DOHH2 (cell line): Measurements from ENCODE around the gene F8A1.
"Not testable (repeated sequence)": the region's sequence is repeated elsewhere in the genome, so short reads cannot be mapped to it uniquely, and the experiment has no call there.

Experiments
- H3F3A ChIP-seq: fragments of 200-600 bp; sonication (generic), shearing (Covaris generic); 2 replicates; pipeline ENCODE4 v1.6.0; 2016; ENCODE audit warnings: antibody characterized with exemption, mild to moderate bottlenecking; ENCODE audit not compliant: control insufficient read depth, insufficient read depth
- H3K27ac ChIP-seq: fragments of 200-600 bp; sonication (generic); 2 replicates; pipeline ENCODE4 v1.5.1; 2014; ENCODE audit warnings: low read depth, mild to moderate bottlenecking, low read length, moderate library complexity
- H3K27me3 ChIP-seq: fragments of 200-600 bp; sonication (generic); 2 replicates; pipeline ENCODE4 v1.6.1; 2014; ENCODE audit warnings: mild to moderate bottlenecking, low read length, mixed read lengths; ENCODE audit not compliant: control insufficient read depth
- H3K36me3 ChIP-seq: fragments of 200-600 bp; sonication (generic); 2 replicates; pipeline ENCODE4 v1.6.1; 2014; ENCODE audit warnings: mild to moderate bottlenecking, low read length, moderate library complexity, mixed read lengths; ENCODE audit not compliant: control insufficient read depth
- H3K4me1 ChIP-seq: fragments of 200-600 bp; sonication (generic); 2 replicates; pipeline ENCODE4 v1.6.1; 2014; ENCODE audit warnings: mild to moderate bottlenecking, low read length, mixed read lengths; ENCODE audit not compliant: control insufficient read depth
- H3K4me2 ChIP-seq: fragments of 200-600 bp; sonication (generic); 2 replicates; pipeline ENCODE4 v1.6.0; 2014; ENCODE audit warnings: mild to moderate bottlenecking, low read length, moderate library complexity
- H3K4me3 ChIP-seq: fragments of 200-600 bp; sonication (generic); 2 replicates; pipeline ENCODE4 v1.5.1; 2014; ENCODE audit warnings: mild to moderate bottlenecking, low read length, mixed read lengths
- H3K79me2 ChIP-seq: fragments of 200-600 bp; sonication (generic); 2 replicates; pipeline ENCODE4 v1.6.1; 2014; ENCODE audit warnings: mild to moderate bottlenecking, low read length, mixed read lengths; ENCODE audit not compliant: control insufficient read depth
- H3K9me2 ChIP-seq: fragments of 200-600 bp; sonication (generic); replicated peaks from 2 replicates; pipeline ENCODE4 v1.6.1; 2014; ENCODE audit warnings: mild to moderate bottlenecking, low read length, mixed read lengths; ENCODE audit not compliant: control insufficient read depth
- H3K9me3 ChIP-seq: fragments of 200-600 bp; sonication (generic); 2 replicates; pipeline ENCODE4 v1.6.1; 2014; ENCODE audit warnings: antibody characterized with exemption, low read length, mixed read lengths; ENCODE audit not compliant: control insufficient read depth, insufficient read depth
- H4K20me1 ChIP-seq: fragments of 200-600 bp; sonication (generic); 2 replicates; pipeline ENCODE4 v1.6.0; 2014; ENCODE audit warnings: low read depth, mild to moderate bottlenecking, antibody characterized with exemption, low read length, moderate library complexity; ENCODE audit not compliant: control insufficient read depth, insufficient read depth
- CTCF ChIP-seq: fragments of 200-600 bp; sonication (generic); IDR thresholded peaks from one replicate; pipeline ENCODE4 v1.5.1; 2014; ENCODE audit warnings: antibody characterized with exemption, mild to moderate bottlenecking, low read depth, low read length; ENCODE audit not compliant: poor library complexity, severe bottlenecking
- EZH2phosphoT487 ChIP-seq: fragments of 200-600 bp; sonication (generic); IDR thresholded peaks from 2 replicates; pipeline ENCODE4 v1.6.1; 2017; ENCODE audit warnings: borderline replicate concordance, mild to moderate bottlenecking, antibody characterized with exemption, low read length, moderate library complexity, mixed read lengths

The F8A1 gene

GRCh38 chrX:154873329-154873728 is 12.8 kb upstream of the F8A1 start:
- Histone ChIP-seq H3K9me3 (no peaks in the 10 kb centered on the region), H3K4me1 (no peaks in the 10 kb centered on the region)
- no peak for TF ChIP-seq CTCF
- no peak for TF ChIP-seq EZH2phosphoT487

GRCh38 chrX:154884069-154884468 is 2.1 kb upstream of the F8A1 start:
- not testable (repeated sequence) for H3K4me1 ChIP-seq, H3K4me3 ChIP-seq, H3K4me2 ChIP-seq, H3K79me2 ChIP-seq, H3K27ac ChIP-seq, H3K36me3 ChIP-seq, H3K9me2 ChIP-seq, H3K27me3 ChIP-seq, H4K20me1 ChIP-seq, H3K9me3 ChIP-seq, H3F3A ChIP-seq

More at GRCh38 chrX:154873329-154873728, 12.8 kb upstream of the F8A1 start:
- Histone ChIP-seq H3K27ac (no peak overlapping the region), H3K36me3 (no peaks in the 10 kb centered on the region), H3F3A (no peaks in the 10 kb centered on the region), H3K79me2 (no peaks in the 10 kb centered on the region), H4K20me1 (no peaks in the 10 kb centered on the region), H3K9me2 (no peaks in the 10 kb centered on the region), H3K4me3 (no peak overlapping the region), H3K4me2 (no peak overlapping the region), H3K27me3 (no peaks in the 10 kb centered on the region)

- H4K20me1 ChIP-seq, H3K79me2 ChIP-seq, H3K4me3 ChIP-seq, H3K4me2 ChIP-seq, H3K27me3 ChIP-seq, H3K9me2 ChIP-seq, H3F3A ChIP-seq, H3K27ac ChIP-seq, H3K36me3 ChIP-seq, H3K4me1 ChIP-seq, H3K9me3 ChIP-seq: not testable (repeated sequence)
Observed at GRCh38 chrX:154885057-154885456, 1.1 kb upstream of the F8A1 start.

- H3K9me3 ChIP-seq, H3K36me3 ChIP-seq: not testable (repeated sequence)
Observed at GRCh38 chrX:154885549-154885948, 606 bp upstream of the F8A1 start.

GRCh38 chrX:154886789-154887221 is 650 bp downstream of the F8A1 start:
- not testable (repeated sequence) for H3K4me3 ChIP-seq, H3K9me3 ChIP-seq, H3K79me2 ChIP-seq, H3K4me1 ChIP-seq, H3K27me3 ChIP-seq, H3K4me2 ChIP-seq, H3K9me2 ChIP-seq, H3F3A ChIP-seq, H4K20me1 ChIP-seq, H3K36me3 ChIP-seq, H3K27ac ChIP-seq

More at GRCh38 chrX:154885549-154885948, 606 bp upstream of the F8A1 start:
- not testable (repeated sequence) for H3K4me3 ChIP-seq, H3K4me1 ChIP-seq, H3F3A ChIP-seq, H4K20me1 ChIP-seq, H3K27ac ChIP-seq, H3K27me3 ChIP-seq, H3K9me2 ChIP-seq, H3K79me2 ChIP-seq, H3K4me2 ChIP-seq
